Superior temporal gyrus (tissue), 1 donor: Measurements from ENCODE around the gene NKD1.

ENCODE experiments used
- DNase-seq: peaks from one replicate; pipeline ENCODE4 v3.0.0-alpha.2; 2016; ENCODE audit errors: extremely low spot score

Gene NKD1

GRCh38 chr16:50613281-50613963 lies 65.2 kb downstream of the NKD1 start:
- no peak for DNase-seq

DNA sequence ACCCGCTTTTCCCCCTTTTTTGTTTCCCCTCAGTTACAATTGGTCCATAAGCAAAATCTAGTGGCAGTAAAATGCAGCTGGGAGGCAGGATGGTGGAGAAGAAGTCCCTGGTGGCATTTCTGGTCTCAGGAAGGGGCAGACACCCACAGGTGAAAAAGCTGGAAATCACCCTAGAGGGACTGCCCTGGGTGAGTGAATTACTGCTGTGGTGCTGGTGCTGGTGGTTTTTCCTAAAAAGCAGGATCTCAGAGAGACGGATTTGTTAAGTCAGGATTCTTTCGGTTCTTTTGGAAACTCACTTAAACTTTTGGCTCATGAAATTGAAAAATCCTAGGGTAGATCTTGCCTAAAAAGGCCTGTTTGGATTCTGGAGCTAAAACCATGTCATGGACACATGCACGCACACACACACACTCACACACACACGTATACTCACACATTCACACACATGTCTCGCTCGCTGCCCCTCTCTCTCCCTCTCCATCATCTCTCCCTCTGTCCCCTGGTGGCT lies 65.8 kb downstream of the NKD1 start:
- no peak for DNase-seq

DNA sequence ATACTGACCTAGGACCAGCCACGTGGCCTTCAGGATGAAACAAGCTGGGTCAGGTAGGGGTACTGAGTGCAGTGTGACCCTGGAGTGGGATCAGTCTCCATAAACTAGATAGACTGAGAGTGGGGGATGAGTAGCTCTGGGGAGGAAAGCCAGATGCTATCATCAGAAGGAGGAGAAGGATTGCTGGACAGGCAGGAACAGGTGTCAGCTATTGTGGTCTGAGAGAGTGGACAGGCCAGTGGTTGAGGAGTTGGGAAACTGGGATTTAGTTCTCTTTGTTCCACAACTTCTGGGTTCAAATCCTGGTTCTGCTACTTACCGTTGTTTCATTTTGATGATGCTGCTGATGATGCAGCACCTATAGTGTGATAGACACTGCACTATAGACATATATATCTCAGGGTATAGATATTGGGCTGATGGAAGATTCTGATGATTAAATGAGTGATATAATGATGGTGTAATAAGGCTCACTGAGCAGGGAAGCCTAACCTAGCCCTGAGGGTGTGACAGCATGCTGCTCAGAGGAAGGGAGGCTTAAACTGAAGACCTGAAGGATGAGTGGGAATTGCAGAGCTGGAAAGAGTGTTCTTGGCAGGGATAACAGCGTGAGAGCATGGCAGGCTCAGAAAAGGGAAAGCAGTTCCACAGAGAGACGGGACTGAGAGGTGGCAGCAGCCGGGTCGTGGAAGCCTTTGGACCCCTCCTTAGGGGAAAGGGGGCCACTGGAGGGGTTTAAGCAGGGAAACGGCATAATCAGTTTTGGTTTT lies 66.9 kb downstream of the NKD1 start:
- no peak for DNase-seq

DNA sequence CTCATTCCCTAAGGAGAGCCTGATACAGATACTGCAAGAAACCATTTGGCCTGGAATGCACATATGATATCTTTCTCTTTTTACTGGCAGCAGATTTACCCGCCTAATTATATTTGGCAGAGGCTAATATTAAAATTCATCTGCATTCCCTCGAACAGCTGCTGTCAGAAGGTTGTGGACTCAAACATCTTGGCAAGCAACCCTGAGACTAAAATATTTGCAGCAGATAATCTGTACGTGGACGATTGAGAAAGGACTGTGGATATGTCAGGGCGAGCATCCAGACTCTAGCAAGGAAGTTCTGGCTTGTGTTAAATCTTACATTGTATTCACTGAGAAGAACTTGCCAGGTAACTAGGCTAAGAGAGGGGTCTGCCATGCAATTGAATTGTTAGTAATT lies 67.7 kb downstream of the NKD1 start:
- DNase-seq, result no peak

DNA sequence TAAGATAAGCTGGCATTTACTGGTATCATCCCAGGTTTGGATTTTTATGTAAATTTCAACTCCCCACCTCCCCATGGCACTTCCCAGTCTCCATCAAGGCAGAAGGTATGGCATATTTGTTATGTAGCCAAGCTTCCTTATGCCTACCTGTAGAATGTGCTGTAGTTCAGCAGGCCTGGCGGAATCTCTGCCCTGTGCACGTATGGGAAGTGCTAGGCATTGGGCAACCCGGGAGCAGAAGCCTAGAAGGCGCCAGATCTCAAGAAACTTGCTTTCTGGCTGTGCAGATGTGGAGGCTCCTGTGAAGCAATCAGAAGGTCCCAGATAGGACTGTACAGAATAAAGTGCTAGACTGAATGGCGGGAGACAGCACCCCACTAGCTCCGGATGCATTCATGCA lies 68.2 kb downstream of the NKD1 start:
- DNase-seq, result no peak

DNA sequence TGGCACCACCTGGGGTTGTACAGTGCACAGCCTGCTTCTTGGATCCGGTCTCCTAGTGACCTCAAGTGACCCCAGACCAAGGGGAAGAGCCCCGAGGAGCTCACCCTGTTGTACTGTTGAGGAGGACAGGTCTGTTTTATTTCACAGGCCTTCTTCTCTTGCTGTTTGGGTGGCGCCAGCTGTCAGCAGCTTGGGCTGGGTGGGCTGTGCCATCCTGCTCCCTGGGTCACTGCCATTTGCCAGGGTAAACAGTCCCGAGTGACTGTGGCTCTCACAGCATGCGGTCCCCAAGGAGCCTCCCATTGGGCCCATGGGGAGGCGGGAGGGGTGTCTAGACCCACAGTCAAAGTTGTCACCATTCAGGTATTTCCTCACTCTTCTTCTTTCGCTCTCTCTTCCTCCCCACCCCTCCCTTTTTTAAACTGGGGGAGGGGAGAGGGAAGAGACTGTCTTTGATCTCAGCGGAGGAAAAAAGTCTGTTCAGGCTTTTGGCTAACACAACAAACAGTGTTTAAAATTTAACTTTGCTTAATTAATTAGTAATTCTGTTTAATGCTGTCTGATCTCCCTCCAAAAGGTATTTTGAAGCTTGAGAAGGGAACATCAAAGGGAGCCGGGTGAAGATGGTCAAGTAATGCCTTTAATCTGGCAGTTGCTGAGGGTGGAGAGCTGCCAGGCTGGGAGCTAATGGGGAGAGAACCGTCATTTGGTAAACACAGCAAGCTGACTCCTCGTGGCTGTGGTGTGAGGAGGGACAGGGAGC lies 68.9 kb downstream of the NKD1 start:
- DNase-seq, result no peak

DNA sequence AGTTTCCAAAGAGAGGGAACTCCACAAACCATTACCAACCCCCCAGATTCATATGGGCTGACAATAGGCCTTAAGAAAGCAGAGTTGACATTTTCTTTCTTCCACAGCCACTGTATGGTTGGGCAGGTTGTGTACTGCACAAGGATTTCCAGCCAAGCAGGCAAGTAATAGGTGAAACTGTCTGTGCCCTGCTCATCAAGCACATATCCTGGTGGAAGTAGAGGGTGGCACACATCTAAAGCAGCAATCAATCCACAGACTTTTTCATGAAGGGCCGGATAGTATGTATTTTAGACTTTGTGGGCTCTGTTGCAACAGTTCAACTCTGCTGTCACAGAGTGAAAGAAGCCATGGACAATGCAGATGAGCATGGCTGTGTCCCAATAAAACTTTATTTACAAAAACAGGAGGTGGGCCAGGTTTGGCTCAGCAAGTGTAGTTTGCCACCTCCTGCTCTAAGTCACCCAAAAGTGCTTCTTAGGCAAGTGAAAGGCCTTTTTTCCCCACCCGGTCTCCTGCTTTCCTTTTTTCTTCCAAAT lies 69.5 kb downstream of the NKD1 start:
- no peak for DNase-seq

- no peak for DNase-seq
These were observed 70.2 kb downstream of the NKD1 start for GRCh38 chr16:50618238-50618918.

- DNase-seq, result no peak
These were observed 71.7 kb downstream of the NKD1 start for GRCh38 chr16:50619702-50620491.

- DNase-seq, result no peak
These were observed 72.7 kb downstream of the NKD1 start for GRCh38 chr16:50620646-50621451.

DNA sequence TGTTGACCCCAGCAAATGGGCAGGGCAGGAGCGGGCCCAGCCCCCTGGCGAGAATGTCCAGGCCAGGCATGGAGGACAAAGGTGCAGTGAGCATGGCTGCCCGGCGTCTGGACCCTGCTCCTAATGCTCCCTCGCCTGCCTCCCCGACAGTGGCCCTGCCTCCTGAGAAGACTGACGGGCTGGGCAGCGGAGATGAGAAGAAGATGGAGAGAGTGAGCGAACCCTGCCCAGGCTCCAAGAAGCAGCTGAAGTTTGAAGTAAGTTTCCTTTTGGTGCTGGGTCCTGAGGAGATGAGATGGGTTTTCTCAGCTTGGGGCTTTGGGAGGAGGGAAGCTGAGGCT lies 73.2 kb downstream of the NKD1 start:
- DNase-seq, result no peak

GRCh38 chr16:50622029-50622428 lies 73.8 kb downstream of the NKD1 start:
- no peak for DNase-seq

GRCh38 chr16:50622643-50623369 lies 74.6 kb downstream of the NKD1 start:
- DNase-seq, result no peak

DNA sequence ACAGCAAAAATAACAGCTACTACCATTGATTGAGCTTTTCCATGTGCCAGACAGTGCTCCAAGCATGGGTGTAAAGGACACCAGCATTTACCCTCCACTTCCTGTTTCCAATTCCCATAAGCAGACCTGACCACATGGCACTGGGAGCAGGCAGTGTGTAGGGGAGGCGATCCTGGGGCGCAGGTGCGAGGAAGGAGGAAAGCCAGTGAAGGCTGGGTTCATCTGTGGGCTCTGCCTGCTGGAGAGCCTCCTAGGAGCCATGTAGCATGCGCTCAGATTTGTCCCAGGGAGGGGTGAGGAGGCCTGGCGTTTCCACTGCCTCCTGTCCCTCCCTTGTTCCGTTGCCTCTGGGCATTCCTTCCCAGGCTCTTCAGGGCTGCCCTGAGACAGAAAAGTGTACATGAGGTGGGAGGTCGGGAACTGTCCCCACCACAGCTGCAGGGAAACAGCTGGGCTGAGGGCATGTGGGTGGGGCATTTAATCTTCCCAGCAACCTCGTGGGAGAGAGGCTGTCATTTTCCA lies 76.3 kb downstream of the NKD1 start:
- no peak for DNase-seq

DNA sequence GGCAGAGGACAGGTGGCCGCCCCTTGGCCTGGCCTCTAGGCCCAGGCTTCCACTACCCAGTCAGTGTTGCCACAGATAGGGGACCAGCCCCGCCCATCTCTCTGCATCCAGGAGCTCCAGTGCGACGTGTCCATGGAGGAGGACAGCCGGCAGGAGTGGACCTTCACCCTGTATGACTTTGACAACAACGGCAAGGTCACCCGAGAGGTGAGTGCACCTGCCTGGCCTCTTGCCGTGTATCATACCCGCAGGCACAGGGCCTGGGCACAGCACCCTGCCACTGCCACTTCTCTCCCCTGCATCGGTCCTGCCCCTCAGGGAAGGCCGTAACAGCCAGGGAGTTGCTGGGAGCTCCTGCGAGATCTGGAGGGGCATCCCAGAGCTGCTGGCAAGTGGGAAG lies 77.2 kb downstream of the NKD1 start:
- DNase-seq, result no peak

- DNase-seq, result no peak
These were observed 78.7 kb downstream of the NKD1 start for GRCh38 chr16:50626868-50627267.

DNA sequence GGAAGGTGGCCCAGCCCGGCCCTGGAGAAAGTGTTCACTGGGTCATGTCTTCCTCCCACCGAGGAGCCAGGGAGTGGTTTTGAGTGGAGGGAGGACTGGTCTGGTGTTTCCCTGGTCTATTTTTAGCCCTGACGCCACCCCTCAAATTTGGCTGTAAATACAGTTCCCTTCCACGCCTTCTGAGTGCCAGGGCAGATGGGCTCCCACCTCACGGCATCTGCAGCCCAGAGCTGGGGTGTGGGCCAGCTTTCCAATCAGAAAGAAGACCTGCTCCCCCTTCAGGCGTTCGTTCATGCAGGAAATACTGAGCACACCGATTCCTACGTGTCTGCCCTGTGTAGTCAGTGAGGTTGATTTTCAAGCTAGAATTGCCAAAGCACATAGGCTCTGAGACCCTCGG lies 79.2 kb downstream of the NKD1 start:
- DNase-seq, result no peak

GRCh38 chr16:50628156-50628802 lies 80.1 kb downstream of the NKD1 start:
- no peak for DNase-seq

DNA sequence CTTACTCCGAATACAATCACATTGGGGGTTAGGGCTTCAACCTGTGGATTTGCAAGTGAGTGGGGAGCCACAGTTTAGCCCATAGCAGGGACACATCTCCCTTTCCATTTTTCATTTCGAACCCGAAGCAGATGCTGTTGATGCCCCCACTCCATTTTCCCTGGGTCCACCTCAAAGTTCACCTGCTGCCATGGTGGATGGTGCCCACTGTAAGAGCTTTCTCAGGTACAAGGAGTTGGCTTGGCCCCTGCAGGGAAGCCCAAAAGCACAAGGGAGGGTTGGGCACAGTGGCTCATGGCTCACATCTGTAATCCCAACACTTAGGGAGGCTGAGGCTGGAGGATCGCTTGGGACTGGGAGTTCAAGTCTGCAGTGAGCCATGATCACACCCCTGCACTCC lies 81.1 kb downstream of the NKD1 start:
- DNase-seq, result no peak
